HL-60 (cell line): ENCODE results near the gene TBCE.

Experiments used
- DNase-seq, 2 experiments: peaks; one replicate each; pipeline ENCODE4 v3.0.0-alpha.2; 2010 to 2020; ENCODE audit warnings: low read depth in 1 of 2, low spot score in 1 of 2
- H3K27ac ChIP-seq: fragments of 250-450 bp; sonication (Bioruptor Pico); replicated peaks from 2 replicates; pipeline ENCODE4 v1.5.1; 2020; ENCODE audit warnings: mild to moderate bottlenecking, moderate library complexity
- H3K27me3 ChIP-seq: fragments of 250-450 bp; sonication (Bioruptor Pico); 2 replicates; pipeline ENCODE4 v1.5.1; 2021; ENCODE audit warnings: mild to moderate bottlenecking, moderate library complexity; ENCODE audit not compliant: insufficient read depth, poor library complexity, severe bottlenecking
- H3K4me3 ChIP-seq: replicated peaks from 2 replicates; pipeline ENCODE4 v1.5.1; 2011; ENCODE audit warnings: mild to moderate bottlenecking, control low read depth, low read length; ENCODE audit not compliant: insufficient read depth
- CTCF ChIP-seq: IDR thresholded peaks from one replicate; pipeline ENCODE4 v1.5.1; 2011; ENCODE audit warnings: low read length, control low read depth, inconsistent platforms; ENCODE audit not compliant: insufficient read depth
- GABPA ChIP-seq: IDR thresholded peaks from 2 replicates; pipeline ENCODE4 v1.6.1; 2012; ENCODE audit warnings: low read depth
- POLR2AphosphoS5 ChIP-seq: IDR thresholded peaks from 2 replicates; pipeline ENCODE4 v1.6.1; 2012; ENCODE audit warnings: low read depth
- REST ChIP-seq: IDR thresholded peaks from 2 replicates; pipeline ENCODE4 v1.6.1; 2012; ENCODE audit warnings: low read depth; ENCODE audit not compliant: insufficient replicate concordance
- SPI1 ChIP-seq: IDR thresholded peaks from 2 replicates; pipeline ENCODE4 v1.6.1; 2012; ENCODE audit warnings: low read depth, mild to moderate bottlenecking, borderline replicate concordance

TBCE gene

GRCh38 chr1:235330918-235331285 lies 36.3 kb upstream of the TBCE start:
- no peaks in the 10 kb centered on the region for H3K27me3 ChIP-seq
- no peak for DNase-seq
- no peak for TF ChIP-seq CTCF
- H3K4me3 ChIP-seq: no peak overlapping the region; the same call in 1 of the 2 replicates
- H3K27ac ChIP-seq: no peak overlapping the region; the same call in 1 of the 2 replicates

- no peak overlapping the region; the same call in 1 of the 2 replicates for H3K27ac ChIP-seq
- no peaks in the 10 kb centered on the region for H3K27me3 ChIP-seq
- H3K4me3 ChIP-seq: no peak overlapping the region
- TF ChIP-seq GABPA: no peak
- TF ChIP-seq SPI1: no peak
- no peak for TF ChIP-seq CTCF
- TF ChIP-seq POLR2AphosphoS5: no peak
- TF ChIP-seq REST: no peak
- peak; percentile 24 to 57 for DNase-seq
Observed at GRCh38 chr1:235331401-235331800, 35.8 kb upstream of the TBCE start.

GRCh38 chr1:235336903-235337302 lies 30.3 kb upstream of the TBCE start:
- TF ChIP-seq POLR2AphosphoS5: no peak
- no peak for TF ChIP-seq SPI1
- TF ChIP-seq REST: no peak
- no peak for TF ChIP-seq CTCF
- TF ChIP-seq GABPA: no peak
- Histone ChIP-seq H3K27ac (no peak overlapping the region), H3K4me3 (no peak overlapping the region), H3K27me3 (no peaks in the 10 kb centered on the region)
- no peak for DNase-seq

- TF ChIP-seq GABPA (no peak), SPI1 (no peak), REST (no peak), POLR2AphosphoS5 (no peak), CTCF (no peak)
- Histone ChIP-seq H3K27me3 (no peaks in the 10 kb centered on the region), H3K4me3 (no peak overlapping the region), H3K27ac (no peak overlapping the region)
- DNase-seq: no peak
Observed at GRCh38 chr1:235339746-235340145, 27.5 kb upstream of the TBCE start.
